ENCODE results near the gene NUDC.
"Not testable (repeated sequence)": the region's sequence is repeated elsewhere in the genome, so short reads cannot be mapped to it uniquely, and the experiment has no call there.

Gene NUDC

DNA sequence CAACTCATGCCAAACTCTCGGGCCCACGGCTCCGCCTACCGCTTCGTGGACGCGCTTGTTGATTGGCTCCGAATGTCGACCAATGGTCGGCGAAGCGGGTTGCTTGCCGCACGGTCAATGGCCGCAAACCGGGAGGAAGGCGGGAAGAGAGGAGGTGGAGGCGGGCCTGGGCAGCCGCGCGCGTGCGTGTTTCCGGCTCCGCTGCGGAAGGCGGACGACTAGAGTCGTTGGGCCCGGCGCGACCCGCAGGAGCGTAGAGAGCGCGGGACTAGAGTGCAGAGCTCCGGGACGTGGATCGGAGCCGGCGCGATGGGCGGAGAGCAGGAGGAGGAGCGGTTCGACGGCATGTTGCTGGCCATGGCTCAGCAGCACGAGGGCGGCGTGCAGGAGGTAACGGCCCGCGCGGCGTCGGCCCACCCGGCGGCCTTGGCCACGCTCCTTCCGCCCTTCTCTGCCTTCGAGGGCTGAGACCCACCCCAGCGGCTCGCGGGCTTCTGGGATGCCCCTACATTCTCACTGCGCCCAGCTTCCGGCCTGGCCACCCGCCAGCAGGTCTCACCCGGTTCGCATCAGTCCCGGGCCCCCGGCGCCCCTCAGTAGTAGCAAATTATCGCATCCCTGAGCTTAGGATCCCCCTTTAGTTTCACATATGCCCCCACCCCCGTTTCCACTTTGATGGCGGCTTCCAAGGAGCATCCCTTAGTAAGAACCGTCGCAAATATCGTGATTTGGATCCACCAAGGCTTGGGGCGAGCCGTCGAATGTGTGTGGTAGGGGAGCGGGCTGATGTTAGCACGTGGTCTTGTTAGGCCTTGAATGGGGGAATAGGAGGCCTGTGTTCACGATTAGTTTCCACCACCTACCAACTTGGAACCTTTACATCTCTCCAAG is at the start of gene NUDC:
Gene NUDC (plus strand): TSS at position 204 of the 891 bp plus-strand sequence. CDS start 106 bp downstream, at position 310.
- peak within 1 kb of the TSS; percentile 99 for H3K4me3 ChIP-seq (ENCODE audit: low read length)
- no peak for TF ChIP-seq ZNF274 (IDR thresholded peaks at IDR 0.05; ENCODE audit: low read depth, low read length)

GRCh38 chr1:26873097-26873496 is 48.4 kb upstream of the NUDC start:
- H3K4me3 ChIP-seq (ENCODE audit: low read length) = not testable (repeated sequence)

GRCh38 chr1:26874896-26875295 is 46.6 kb upstream of the NUDC start:
- no peak for TF ChIP-seq ZNF274 (IDR thresholded peaks at IDR 0.05; ENCODE audit: low read depth, low read length)
- no peak overlapping the region for H3K4me3 ChIP-seq (ENCODE audit: low read length)

- no peak for TF ChIP-seq ZNF274 (IDR thresholded peaks at IDR 0.05; ENCODE audit: low read depth, low read length)
- no peak overlapping the region for H3K4me3 ChIP-seq (ENCODE audit: low read length)
These were observed 44.2 kb upstream of the NUDC start for GRCh38 chr1:26877326-26877725.

DNA sequence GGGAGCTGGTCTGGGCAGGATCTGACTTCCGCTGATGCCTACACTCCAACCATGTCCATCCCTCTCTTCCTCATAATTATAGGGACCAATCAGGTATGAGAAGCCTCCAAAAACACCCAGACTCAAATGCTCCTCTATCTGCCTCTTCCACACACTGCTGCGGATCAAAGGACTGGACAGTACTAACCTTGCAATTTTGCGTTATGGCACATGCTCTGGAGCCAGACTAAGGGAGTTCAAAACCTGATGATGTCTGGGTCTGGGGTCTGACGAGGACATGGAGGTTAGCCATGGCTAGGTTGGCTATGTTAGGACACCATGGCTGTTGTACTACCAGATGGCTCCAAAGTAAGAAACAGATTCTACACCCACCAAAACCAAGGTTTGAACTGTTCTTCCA is 41.8 kb upstream of the NUDC start:
- no peak overlapping the region for H3K4me3 ChIP-seq (ENCODE audit: low read length)
- no peak for TF ChIP-seq ZNF274 (IDR thresholded peaks at IDR 0.05; ENCODE audit: low read depth, low read length)

DNA sequence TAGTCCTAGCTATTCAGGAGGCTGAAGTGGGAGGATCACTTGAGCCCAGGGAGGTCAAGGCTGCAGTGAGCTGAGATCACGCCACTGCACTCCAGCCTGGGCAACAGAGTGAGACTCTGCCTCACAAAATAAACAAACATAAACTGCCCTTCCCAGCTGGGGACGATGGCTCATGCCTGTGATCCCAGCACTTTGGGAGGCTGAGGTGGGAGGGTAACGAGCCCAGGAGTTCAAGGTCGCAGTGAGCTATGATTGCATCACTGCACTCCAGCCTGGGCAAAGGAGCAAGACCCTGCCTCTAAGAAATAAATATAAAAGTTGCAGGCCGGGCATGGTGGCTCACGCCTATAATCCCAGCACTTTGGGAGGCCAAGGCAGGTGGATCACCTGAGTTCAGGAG is 39.9 kb upstream of the NUDC start:
- H3K4me3 ChIP-seq (ENCODE audit: low read length) = not testable (repeated sequence)

GRCh38 chr1:26882696-26883463 is 38.7 kb upstream of the NUDC start:
- TF ChIP-seq ZNF274 (IDR thresholded peaks at IDR 0.05; ENCODE audit: low read depth, low read length) = no peak

DNA sequence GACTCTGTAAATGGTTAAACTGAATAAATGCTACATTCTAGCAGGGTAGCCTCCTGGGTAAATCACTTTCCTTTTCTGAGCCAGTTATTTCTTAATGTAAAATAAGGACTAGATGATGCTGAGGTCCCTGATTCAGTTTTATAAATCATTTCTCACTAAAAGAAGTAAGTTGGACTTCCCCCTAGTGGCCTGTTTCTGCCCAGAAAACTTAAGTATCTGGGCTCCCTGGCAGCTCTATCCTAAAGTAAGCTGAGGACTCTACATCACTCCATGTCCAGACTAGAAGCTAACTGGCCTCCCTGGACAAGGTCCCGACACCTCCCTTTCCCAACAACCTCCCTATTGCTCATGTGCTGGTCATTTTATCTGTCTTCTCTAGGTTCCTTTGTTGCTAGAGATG is 34.4 kb upstream of the NUDC start:
- TF ChIP-seq ZNF274 (IDR thresholded peaks at IDR 0.05; ENCODE audit: low read depth, low read length) = no peak
- no peak overlapping the region for H3K4me3 ChIP-seq (ENCODE audit: low read length)

More at GRCh38 chr1:26882696-26883463, 38.7 kb upstream of the NUDC start:
- no peak overlapping the region for H3K4me3 ChIP-seq (ENCODE audit: low read length)

- H3K4me3 ChIP-seq (ENCODE audit: low read length) = no peak overlapping the region
- TF ChIP-seq ZNF274 (IDR thresholded peaks at IDR 0.05; ENCODE audit: low read depth, low read length) = no peak
These were observed 33.3 kb upstream of the NUDC start for GRCh38 chr1:26888231-26888630.

GRCh38 chr1:26889551-26890466 is 31.7 kb upstream of the NUDC start, which contains the start of gene GPN2:
GPN2 (minus strand) TSS chr1:26890283; CDS start chr1:26890096, 187 bp downstream.
- peak within 1 kb of the TSS; percentile 80 for H3K4me3 ChIP-seq (ENCODE audit: low read length)

DNA sequence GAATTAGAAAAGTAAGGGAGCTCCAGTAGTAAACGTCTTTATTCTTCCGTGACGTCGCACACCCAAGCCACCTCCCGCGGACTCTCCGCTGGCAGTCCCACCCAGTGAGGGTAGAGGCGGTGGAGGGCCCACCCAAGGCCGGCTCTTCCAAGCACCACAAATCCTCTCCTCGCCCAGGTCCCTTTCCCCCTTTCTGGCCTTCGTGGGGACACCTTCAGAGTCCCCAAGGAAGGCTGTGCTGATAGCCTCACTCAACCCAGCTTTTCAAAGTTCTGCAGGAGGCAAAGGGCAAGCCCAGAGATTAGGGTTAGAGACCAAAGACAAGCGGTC is 31.1 kb upstream of the NUDC start:
- no peak for TF ChIP-seq ZNF274 (IDR thresholded peaks at IDR 0.05; ENCODE audit: low read depth, low read length)
- peak overlapping the region; percentile 80; the same call in 1 of the 2 replicates for H3K4me3 ChIP-seq (ENCODE audit: low read length)

More at GRCh38 chr1:26889551-26890466, 31.7 kb upstream of the NUDC start, which contains the start of gene GPN2:
- no peak for TF ChIP-seq ZNF274 (IDR thresholded peaks at IDR 0.05; ENCODE audit: low read depth, low read length)

GRCh38 chr1:26894263-26894662 is 27.3 kb upstream of the NUDC start:
- no peak overlapping the region for H3K4me3 ChIP-seq (ENCODE audit: low read length)
- TF ChIP-seq ZNF274 (IDR thresholded peaks at IDR 0.05; ENCODE audit: low read depth, low read length) = no peak

- TF ChIP-seq ZNF274 (IDR thresholded peaks at IDR 0.05; ENCODE audit: low read depth, low read length) = no peak
- no peak overlapping the region for H3K4me3 ChIP-seq (ENCODE audit: low read length)
These were observed 24.2 kb upstream of the NUDC start for GRCh38 chr1:26897351-26897750.
